ENCODE measurements around the gene OPTN.
A peak's percentile ranks its signal among the peaks of the same experiment; 100 is the strongest.

Gene OPTN

DNA sequence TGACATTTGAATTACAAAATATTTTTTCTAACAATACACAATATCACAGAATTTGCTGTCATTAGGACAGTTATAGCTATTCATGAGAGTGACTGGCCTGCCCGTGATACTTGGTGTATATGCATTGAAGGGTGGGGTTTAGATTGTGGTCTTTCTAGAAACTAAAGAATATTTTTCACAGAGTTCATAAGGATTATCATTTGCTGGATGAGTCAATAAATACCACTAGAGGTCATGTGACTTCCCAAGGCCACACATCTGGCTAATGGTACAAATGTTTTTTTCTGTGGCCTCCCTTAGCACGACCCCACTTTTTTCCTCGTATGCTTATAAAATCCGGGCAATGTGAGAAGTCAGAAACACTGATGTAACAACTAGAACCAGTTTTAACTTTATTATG lies 5.2 kb downstream of the OPTN start:
- TF ChIP-seq, protein P1, sequence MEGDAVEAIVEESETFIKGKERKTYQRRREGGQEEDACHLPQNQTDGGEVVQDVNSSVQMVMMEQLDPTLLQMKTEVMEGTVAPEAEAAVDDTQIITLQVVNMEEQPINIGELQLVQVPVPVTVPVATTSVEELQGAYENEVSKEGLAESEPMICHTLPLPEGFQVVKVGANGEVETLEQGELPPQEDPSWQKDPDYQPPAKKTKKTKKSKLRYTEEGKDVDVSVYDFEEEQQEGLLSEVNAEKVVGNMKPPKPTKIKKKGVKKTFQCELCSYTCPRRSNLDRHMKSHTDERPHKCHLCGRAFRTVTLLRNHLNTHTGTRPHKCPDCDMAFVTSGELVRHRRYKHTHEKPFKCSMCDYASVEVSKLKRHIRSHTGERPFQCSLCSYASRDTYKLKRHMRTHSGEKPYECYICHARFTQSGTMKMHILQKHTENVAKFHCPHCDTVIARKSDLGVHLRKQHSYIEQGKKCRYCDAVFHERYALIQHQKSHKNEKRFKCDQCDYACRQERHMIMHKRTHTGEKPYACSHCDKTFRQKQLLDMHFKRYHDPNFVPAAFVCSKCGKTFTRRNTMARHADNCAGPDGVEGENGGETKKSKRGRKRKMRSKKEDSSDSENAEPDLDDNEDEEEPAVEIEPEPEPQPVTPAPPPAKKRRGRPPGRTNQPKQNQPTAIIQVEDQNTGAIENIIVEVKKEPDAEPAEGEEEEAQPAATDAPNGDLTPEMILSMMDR (IDR thresholded peaks at IDR 0.05; ENCODE audit: borderline replicate concordance, control extremely low read depth, extremely low read depth, insufficient read depth, missing control alignments) = no peak
- DNase-seq (ENCODE audit: low spot score) = no peak
- in situ Hi-C loops (cut with MboI; ENCODE audit: low sequenced_read_pairs, unreplicated experiment) = no loop called here

DNA sequence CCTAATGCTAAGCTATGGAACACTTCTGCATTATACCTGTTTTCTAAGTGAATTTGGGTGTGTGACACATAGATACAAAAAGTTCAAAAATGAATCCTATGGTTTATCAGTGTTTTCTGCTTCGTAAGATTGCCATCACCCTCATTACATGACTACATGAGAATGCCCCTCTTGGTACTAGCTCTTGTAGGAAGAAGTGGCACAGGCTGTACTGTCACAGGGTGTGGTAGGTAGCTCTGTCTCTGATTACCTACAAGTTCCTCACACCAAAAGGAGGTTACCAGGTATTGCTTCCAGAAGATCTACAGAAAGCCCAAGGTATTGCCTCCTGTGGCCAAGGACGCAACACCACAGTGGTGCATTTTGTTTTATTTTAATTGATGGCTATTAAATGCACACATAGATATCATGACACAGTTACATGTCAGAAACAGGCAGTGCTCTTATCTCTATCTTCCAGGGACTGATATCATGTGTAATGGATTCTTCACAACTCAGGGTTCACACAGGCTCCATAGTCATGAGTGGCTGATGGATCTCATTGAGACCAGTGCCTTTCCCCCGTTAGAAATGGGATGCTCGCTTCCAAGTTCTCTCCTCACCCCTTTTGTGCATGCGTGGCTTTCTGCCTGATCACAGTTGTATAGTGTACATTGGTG lies 6.6 kb downstream of the OPTN start:
- no peak for DNase-seq (ENCODE audit: low spot score)
- TF ChIP-seq, protein P1 (IDR thresholded peaks at IDR 0.05; ENCODE audit: borderline replicate concordance, control extremely low read depth, extremely low read depth, insufficient read depth, missing control alignments) = no peak
- in situ Hi-C loops (cut with MboI; ENCODE audit: low sequenced_read_pairs, unreplicated experiment) = no loop called here

DNA sequence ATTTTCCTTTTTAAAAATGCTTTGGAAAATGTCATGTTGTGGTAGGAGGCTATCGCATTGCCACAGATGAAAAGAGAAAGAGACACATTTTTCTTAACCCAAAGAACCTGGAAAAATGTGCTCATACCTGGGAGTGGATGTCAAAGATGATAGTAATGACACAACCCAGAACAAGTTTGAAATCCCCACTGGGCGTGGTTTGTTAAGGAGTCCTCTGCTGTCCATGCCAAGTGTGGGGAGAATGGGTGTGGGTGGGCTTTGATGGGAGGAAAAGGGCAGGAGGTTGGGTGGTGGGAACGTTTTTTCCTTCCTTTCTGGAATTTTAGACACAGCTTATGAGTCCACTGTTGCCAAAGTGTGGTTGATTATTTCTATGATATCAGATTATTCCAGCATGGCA lies 10.9 kb downstream of the OPTN start:
- TF ChIP-seq, protein P1 (IDR thresholded peaks at IDR 0.05; ENCODE audit: borderline replicate concordance, control extremely low read depth, extremely low read depth, insufficient read depth, missing control alignments) = no peak
- in situ Hi-C loops (cut with MboI; ENCODE audit: low sequenced_read_pairs, unreplicated experiment) = no loop called here

DNA sequence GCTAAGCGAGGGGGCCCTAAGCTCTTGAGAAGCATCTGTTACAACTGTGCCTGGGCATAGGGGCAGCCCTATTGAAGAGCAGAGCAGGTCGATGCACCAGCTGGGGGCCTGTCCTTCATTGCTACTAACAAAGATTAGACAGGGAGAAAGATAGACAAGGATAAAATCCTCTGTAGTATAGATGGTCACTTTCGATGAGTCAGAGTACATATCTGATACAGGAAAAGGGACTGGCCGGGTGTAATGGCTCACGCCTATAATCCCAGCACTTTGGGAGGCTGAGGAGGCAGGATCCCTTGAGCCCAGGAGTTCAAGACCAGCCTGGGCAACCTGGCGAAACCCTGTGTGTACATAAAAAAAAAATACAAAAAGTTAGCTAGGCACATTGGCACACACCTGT lies 13.6 kb downstream of the OPTN start:
- TF ChIP-seq, protein P1 (IDR thresholded peaks at IDR 0.05; ENCODE audit: borderline replicate concordance, control extremely low read depth, extremely low read depth, insufficient read depth, missing control alignments) = no peak
- DNase-seq (ENCODE audit: low spot score) = no peak
- in situ Hi-C loops (cut with MboI; ENCODE audit: low sequenced_read_pairs, unreplicated experiment) = no loop called here

More for the DNA sequence above, 10.9 kb downstream of the OPTN start:
- DNase-seq (ENCODE audit: low spot score) = no peak

DNA sequence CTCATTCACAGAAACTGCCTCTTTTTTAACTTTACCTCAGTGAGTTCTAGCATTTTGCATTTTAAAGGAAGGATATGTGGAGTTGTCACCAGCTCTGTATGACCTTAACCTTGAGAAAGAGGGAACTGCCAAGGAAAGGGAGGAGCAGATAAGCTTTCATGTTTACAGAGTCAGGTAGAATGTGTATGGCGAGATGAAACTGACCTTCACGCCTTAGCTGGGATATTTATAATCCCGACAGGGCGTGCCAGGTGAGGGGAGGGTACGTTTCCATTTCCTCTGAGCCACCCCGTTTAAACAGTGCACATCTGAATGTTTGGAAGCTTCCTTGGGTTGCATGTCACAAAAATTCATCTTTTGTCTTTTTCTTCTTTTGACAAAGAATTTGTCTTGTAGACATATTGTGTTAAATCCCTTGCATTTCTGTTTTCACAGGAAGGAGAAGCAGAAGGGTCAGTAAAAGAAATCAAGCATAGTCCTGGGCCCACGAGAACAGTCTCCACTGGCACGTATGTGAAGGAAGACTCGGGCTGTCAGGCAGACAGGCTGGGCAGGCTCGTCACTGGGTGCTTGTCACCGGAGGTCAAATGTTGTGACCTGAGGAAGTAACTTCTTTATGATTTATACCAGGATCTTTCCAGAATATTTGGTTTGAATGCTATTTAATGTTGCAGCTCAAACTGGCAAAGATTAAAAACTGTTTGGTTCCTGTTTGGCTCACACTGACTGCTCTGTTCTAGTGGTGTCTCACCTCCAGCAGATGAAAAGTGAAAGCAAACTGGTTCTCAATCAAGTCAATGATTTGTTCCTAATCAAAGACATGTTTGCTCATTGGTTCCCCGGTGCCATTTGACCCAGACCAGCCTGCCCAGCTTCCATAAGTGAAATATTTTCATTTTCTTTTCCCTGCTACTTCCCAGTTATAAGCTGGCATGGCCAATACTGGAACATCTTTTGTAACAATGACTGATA lies 16.2 kb downstream of the OPTN start:
- in situ Hi-C loops (cut with MboI; ENCODE audit: low sequenced_read_pairs, unreplicated experiment) = no loop called here
- TF ChIP-seq, protein P1 (IDR thresholded peaks at IDR 0.05; ENCODE audit: borderline replicate concordance, control extremely low read depth, extremely low read depth, insufficient read depth, missing control alignments) = no peak
- DNase-seq (ENCODE audit: low spot score) = peak; percentile 35

DNA sequence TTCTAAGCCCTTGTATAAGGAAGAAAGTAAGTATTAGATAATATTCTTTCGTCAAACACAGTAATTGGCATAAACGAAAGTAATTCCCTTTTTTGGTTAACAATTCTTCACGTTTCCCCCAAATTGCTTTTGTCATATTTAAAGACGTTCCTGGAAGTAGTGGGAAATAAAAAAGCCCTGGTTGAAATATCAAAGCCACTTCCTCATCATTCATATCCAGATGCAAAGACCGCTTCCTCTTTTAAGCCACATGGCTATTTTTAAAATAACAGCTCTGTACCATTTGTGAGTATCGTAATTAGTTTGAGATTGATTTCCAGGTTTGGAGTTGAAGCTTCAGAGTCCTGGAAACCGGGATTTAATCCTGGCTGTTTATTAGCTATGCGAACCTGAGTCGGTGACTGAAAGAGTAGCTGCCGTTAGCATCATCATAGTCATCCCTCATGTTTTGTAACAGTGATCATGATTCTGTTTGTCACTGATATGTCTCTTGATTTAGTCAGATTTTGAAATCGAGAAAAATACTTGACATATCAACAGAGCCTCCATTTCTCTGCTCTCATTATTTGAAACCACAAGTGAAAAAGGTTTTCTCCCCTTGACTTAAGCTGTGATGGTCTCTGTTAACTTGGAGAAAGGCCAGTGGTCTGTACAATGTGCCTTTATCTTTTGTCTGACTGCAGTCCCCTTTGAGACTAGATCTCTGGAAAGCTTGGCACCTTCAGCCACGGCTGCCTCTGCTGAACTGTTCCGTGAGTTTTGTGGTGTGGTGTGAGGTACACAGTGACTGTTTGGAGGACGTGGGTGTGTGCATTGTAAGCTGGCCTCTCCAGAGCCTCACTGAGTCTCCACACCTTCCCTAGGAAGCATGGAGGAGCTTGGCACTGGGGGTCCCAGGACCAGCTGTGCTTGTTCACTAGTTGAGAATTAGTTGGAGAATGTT lies 18.1 kb downstream of the OPTN start:
- in situ Hi-C loops (cut with MboI; ENCODE audit: low sequenced_read_pairs, unreplicated experiment) = no loop called here
- TF ChIP-seq, protein P1 (IDR thresholded peaks at IDR 0.05; ENCODE audit: borderline replicate concordance, control extremely low read depth, extremely low read depth, insufficient read depth, missing control alignments) = no peak
- no peak for DNase-seq (ENCODE audit: low spot score)
